HG02571 (cell line): ENCODE results near the gene SREBF1.
A peak's percentile ranks its signal among the peaks of the same experiment; 100 is the strongest.

ENCODE experiments used
- ATAC-seq: cut with Tn5 transposase; IDR thresholded peaks from one replicate; pipeline ENCODE4 v1.9.1; 2021; ENCODE audit warnings: mild to moderate bottlenecking, moderate library complexity; ENCODE audit not compliant: unreplicated experiment

SREBF1 gene

DNA sequence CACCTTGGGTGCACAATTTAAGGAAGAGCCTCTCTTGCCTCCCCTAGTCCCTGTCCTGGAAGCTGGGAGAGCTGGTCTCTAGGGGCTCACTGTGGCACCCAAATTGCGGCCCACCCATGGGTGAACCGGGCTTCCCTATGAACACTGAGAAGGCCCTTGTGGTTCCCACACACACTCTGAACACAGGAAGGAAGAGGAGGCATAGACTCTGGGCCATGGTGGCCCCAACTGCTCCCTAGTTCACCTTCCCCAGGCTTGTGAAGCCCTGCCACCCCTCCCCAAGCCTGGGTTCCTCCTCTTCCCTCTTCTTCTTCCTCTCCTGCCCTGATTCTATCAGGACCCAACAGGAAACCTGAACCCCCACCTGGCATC is 10.5 kb downstream of the SREBF1 start:
- ATAC-seq = no peak

GRCh38 chr17:17824783-17825614 is 11.8 kb downstream of the SREBF1 start:
- no peak for ATAC-seq

DNA sequence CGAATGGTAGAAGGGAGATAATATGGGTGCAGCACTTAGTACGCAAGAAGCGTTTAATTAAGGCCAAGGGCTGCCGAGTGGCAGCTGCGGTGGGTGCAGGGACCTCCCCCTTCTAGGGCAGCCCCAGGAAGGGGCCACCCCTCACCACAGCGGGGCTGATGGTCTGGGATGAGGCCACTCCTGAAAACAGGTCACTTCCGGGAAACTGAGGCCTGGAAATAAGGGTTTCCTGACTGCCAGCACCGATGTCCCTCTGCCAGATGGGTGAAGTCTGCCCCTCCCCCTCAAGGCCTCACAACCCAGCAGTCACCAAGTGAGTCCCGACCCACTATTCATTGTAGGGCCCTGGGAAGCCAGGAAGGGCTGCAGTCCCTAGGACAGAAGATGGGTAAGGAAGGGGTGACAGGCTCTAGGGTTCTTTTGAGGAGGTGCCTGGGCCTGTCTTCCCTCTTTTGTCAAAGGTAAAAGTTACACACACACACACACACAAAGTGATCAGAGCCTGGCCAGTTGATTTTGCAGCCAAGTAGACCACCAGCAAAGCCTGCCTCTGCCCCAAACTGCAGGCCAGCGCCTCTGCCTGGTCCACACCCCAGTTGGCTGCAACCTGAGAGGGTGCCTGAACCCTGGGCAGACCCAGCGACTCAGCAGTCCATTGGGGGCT is 12.5 kb downstream of the SREBF1 start:
- ATAC-seq = no peak

- ATAC-seq = peak; percentile 70
These were observed 13.2 kb downstream of the SREBF1 start for GRCh38 chr17:17823433-17824118.

DNA sequence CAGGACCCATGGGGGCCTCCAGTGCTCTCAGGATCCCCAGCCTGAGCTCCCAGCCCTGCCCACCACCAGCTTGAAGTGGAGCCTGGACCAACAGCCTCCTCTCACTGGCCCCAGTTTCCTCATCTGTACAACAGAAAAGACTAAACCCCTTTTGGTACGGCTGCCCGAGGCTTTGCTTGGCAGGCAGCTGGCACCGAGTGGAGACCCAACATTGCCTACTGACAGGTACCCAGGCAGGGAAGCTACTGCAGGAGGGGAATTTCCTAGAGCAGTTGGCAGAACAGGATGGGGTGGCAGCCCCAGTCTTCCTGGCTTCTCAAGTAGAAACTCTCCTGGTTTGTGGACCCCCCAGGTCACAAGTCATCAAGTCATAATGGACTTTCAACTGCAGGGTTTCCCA is 14.2 kb downstream of the SREBF1 start:
- no peak for ATAC-seq

- ATAC-seq = no peak
These were observed 14.6 kb downstream of the SREBF1 start for GRCh38 chr17:17822189-17822588.

GRCh38 chr17:17820463-17821158 is 16.2 kb downstream of the SREBF1 start:
- ATAC-seq = no peak

DNA sequence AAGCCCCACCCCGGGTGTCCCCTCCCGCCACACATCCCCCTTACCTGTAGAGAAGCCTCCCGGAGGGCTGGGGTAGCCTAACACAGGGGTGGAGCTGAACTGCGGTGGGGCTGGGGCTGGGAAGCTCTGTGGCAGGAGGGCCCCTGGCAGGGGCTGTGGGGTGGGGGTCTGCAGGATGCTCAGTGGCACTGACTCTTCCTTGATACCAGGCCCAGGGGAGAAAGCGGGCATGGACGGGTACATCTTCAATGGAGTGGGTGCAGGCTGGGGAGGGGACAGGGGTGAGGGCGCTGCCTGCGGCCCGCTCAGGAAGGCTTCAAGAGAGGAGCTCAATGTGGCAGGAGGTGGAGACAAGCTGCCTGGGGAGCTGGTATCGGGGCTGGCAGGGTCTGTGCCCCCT is 16.7 kb downstream of the SREBF1 start:
- ATAC-seq = no peak

GRCh38 chr17:17819561-17819995 is 17.2 kb downstream of the SREBF1 start:
- ATAC-seq = peak; percentile 51

DNA sequence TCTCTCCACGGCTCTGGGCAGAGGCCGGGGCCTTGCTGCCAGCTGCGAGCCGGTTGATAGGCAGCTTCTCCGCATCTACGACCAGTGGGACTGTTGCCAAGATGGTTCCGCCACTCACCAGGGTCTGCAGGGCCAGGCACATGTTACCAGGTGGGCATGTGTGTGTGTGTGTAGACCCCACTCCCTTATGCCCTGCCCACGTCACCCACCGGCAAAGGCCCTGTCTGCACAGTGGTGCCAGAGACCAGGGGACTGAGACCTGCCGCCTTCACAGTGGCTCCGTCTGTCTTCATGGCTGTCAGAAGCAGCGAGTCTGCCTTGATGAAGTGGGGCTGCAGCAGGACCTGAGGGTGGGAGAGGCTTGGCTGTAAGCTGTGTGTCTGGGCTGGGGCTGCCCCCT is 17.7 kb downstream of the SREBF1 start:
- no peak for ATAC-seq

- no peak for ATAC-seq
These were observed 18.7 kb downstream of the SREBF1 start for GRCh38 chr17:17818088-17818526.

GRCh38 chr17:17817552-17817947 is 19.2 kb downstream of the SREBF1 start:
- ATAC-seq = no peak

- ATAC-seq = no peak
These were observed 19.8 kb downstream of the SREBF1 start for GRCh38 chr17:17816831-17817551.

- no peak for ATAC-seq
These were observed 20.5 kb downstream of the SREBF1 start for GRCh38 chr17:17816240-17816814.

GRCh38 chr17:17815436-17816200 is 21.2 kb downstream of the SREBF1 start:
- ATAC-seq = no peak

DNA sequence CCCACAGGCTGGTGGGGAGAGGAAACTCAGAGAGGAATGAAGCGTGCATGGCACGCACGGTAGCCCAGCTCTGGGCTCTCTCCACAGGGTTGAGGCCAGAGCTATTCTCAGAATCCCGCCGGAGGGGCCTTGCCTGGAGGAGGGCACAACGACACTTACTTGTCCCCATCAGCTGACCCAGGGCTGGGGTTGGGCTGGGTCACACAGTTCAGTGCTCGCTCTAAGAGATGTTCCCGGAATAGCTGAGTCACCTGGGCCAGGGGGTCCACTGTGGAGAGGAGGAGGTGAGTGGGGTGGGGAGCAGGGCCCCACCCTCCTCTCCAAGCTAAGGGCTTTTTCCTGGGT is 21.8 kb downstream of the SREBF1 start:
- ATAC-seq = no peak

GRCh38 chr17:17814162-17815061 is 22.4 kb downstream of the SREBF1 start:
- ATAC-seq = no peak

GRCh38 chr17:17813725-17814095 is 23.1 kb downstream of the SREBF1 start:
- ATAC-seq = no peak
